BE2C (cell line): Measurements from ENCODE around the gene SDHA.
"Not testable (repeated sequence)": the region's sequence is repeated elsewhere in the genome, so short reads cannot be mapped to it uniquely, and the experiment has no call there.

Source experiments
- DNase-seq: peaks from one replicate; pipeline ENCODE4 v3.0.0-alpha.2; 2020
- H3K27me3 ChIP-seq: fragments of 250-450 bp; sonication (Bioruptor Pico); 2 replicates; pipeline ENCODE4 v1.5.1; 2020; ENCODE audit warnings: mild to moderate bottlenecking
- H3K36me3 ChIP-seq: fragments of 250-450 bp; sonication (Bioruptor Pico); 2 replicates; pipeline ENCODE4 v1.5.1; 2020; ENCODE audit warnings: mild to moderate bottlenecking
- H3K4me1 ChIP-seq: fragments of 250-450 bp; sonication (Bioruptor Pico); 2 replicates; pipeline ENCODE4 v1.5.1; 2020
- H3K4me3 ChIP-seq: 2 replicates; pipeline ENCODE4 v1.5.1; 2011; ENCODE audit warnings: low read depth, low read length
- H3K9me3 ChIP-seq: fragments of 250-450 bp; sonication (Bioruptor Pico); 2 replicates; pipeline ENCODE4 v1.5.1; 2020
- CTCF ChIP-seq: IDR thresholded peaks from 2 replicates; pipeline ENCODE4 v1.5.1; 2012; ENCODE audit warnings: mild to moderate bottlenecking, low read depth, low read length

The SDHA gene

GRCh38 chr5:252546-252945, 34.4 kb downstream of the SDHA start:
- TF ChIP-seq CTCF = no peak
- DNase-seq = no peak
- Histone ChIP-seq H3K4me1 (no peaks in the 10 kb centered on the region), H3K36me3 (peaks cover 16% of the 10 kb centered on the region), H3K9me3 (no peaks in the 10 kb centered on the region), H3K4me3 (no peak overlapping the region), H3K27me3 (no peaks in the 10 kb centered on the region)

- not testable (repeated sequence) for H3K4me3 ChIP-seq, H3K27me3 ChIP-seq, H3K36me3 ChIP-seq, H3K4me1 ChIP-seq, DNase-seq, H3K9me3 ChIP-seq
Measured at GRCh38 chr5:254322-254721, 36.2 kb downstream of the SDHA start.

DNA sequence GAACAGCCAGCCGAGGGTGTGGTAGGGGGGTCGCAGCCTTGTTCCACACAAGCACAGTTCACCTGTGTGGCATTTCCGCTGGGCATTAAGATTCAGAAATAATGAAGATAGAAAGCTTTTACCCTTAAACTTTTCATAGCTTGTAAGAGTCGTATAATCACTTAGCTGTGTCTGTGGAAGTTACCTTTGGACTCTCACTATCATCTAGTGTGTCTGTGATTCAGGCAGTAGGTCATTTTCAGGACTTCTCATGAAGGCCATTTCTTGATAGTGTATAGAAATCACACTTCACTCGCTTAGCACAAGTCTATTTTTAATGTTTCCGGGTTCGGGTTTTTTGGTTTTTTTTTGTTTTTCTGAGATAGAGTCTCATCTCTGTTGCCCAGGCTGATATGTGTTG, 37.0 kb downstream of the SDHA start:
- not testable (repeated sequence) for H3K4me1 ChIP-seq, H3K4me3 ChIP-seq, DNase-seq, H3K9me3 ChIP-seq, H3K27me3 ChIP-seq, H3K36me3 ChIP-seq

DNA sequence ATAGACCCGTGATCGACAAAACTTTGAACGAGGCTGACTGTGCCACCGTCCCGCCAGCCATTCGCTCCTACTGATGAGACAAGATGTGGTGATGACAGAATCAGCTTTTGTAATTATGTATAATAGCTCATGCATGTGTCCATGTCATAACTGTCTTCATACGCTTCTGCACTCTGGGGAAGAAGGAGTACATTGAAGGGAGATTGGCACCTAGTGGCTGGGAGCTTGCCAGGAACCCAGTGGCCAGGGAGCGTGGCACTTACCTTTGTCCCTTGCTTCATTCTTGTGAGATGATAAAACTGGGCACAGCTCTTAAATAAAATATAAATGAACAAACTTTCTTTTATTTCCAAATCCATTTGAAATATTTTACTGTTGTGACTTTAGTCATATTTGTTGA, 38.2 kb downstream of the SDHA start:
- H3K36me3 ChIP-seq, H3K4me1 ChIP-seq, H3K27me3 ChIP-seq, DNase-seq, H3K9me3 ChIP-seq, H3K4me3 ChIP-seq: not testable (repeated sequence)

DNA sequence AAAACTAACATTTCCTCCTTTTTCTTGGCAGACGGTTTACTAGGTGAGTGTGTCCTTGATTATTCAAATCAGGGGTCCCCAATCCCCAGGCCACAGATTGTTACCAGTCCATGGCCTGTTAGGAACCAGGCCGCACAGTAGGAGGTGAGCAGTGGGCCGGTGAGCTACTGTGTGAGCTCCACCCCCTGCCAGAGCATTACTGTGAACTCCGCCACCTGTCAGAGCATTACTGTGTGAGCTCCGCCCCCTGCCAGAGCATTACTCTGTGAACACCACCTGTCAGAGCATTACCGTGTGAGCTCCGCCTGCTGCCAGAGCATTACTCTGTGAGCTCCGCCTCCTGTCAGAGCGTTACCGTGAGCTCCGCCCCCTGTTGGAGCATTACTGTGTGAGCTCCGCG, 39.0 kb downstream of the SDHA start:
- Histone ChIP-seq H3K4me1 (no peaks in the 10 kb centered on the region), H3K27me3 (no peaks in the 10 kb centered on the region), H3K4me3 (no peak overlapping the region), H3K9me3 (no peaks in the 10 kb centered on the region), H3K36me3 (peaks cover 7% of the 10 kb centered on the region)
- TF ChIP-seq CTCF = no peak
- no peak for DNase-seq

- not testable (repeated sequence) for H3K36me3 ChIP-seq, H3K27me3 ChIP-seq, DNase-seq, H3K4me3 ChIP-seq, H3K4me1 ChIP-seq, H3K9me3 ChIP-seq
Measured at GRCh38 chr5:263275-263974, 45.3 kb downstream of the SDHA start.

- no peak for DNase-seq
- no peak for TF ChIP-seq CTCF
- H3K36me3 ChIP-seq = peaks cover 6% of the 10 kb centered on the region; the same call in 1 of the 2 replicates
- H3K27me3 ChIP-seq = no peaks in the 10 kb centered on the region
- no peaks in the 10 kb centered on the region for H3K4me1 ChIP-seq
- H3K4me3 ChIP-seq = no peak overlapping the region
- H3K9me3 ChIP-seq = no peaks in the 10 kb centered on the region
Measured at GRCh38 chr5:264338-264737, 46.2 kb downstream of the SDHA start.

GRCh38 chr5:266311-267026, 48.3 kb downstream of the SDHA start:
- H3K36me3 ChIP-seq, H3K27me3 ChIP-seq, DNase-seq, H3K4me3 ChIP-seq, H3K4me1 ChIP-seq, H3K9me3 ChIP-seq: not testable (repeated sequence)

- Histone ChIP-seq H3K4me1 (no peaks in the 10 kb centered on the region), H3K27me3 (no peaks in the 10 kb centered on the region), H3K9me3 (no peaks in the 10 kb centered on the region), H3K4me3 (no peak overlapping the region), H3K36me3 (peaks cover 6% of the 10 kb centered on the region; the same call in 1 of the 2 replicates)
- no peak for TF ChIP-seq CTCF
- no peak for DNase-seq
Measured at GRCh38 chr5:267716-268115, 49.6 kb downstream of the SDHA start.
